ENCODE measurements around the gene ADRB2.

GRCh38 chr5:148860599-148860998, 34.2 kb downstream of the ADRB2 start:
- TF ChIP-seq POLR2A (IDR thresholded peaks at IDR 0.05) (no peak), POLR2AphosphoS5 (IDR thresholded peaks at IDR 0.05) (no peak), CTCF (IDR thresholded peaks at IDR 0.05) (no peak), EP300 (IDR thresholded peaks at IDR 0.05; ENCODE audit: low read depth) (no peak)
